GM12864 (cell line): ENCODE measurements around the gene TTL.
"Not testable (repeated sequence)": the region's sequence is repeated elsewhere in the genome, so short reads cannot be mapped to it uniquely, and the experiment has no call there.

Experiments
- DNase-seq: peaks from one replicate; pipeline ENCODE4 v3.0.0-alpha.2; 2011; ENCODE audit warnings: low read depth
- H3K4me3 ChIP-seq: 2 replicates; pipeline ENCODE4 v1.5.1; 2011; ENCODE audit warnings: mild to moderate bottlenecking, low read depth, low read length, control low read depth
- TF ChIP-seq, protein P1 (sequence below): IDR thresholded peaks from 2 replicates; pipeline ENCODE4 v1.5.1; 2011; ENCODE audit warnings: low read depth, mild to moderate bottlenecking, moderate library complexity, low read length, control low read depth, inconsistent platforms; ENCODE audit errors: missing control alignments

The TTL gene

GRCh38 chr2:112518807-112519206 lies 36.9 kb downstream of the TTL start:
- no peak overlapping the region for H3K4me3 ChIP-seq
- TF ChIP-seq, protein P1, sequence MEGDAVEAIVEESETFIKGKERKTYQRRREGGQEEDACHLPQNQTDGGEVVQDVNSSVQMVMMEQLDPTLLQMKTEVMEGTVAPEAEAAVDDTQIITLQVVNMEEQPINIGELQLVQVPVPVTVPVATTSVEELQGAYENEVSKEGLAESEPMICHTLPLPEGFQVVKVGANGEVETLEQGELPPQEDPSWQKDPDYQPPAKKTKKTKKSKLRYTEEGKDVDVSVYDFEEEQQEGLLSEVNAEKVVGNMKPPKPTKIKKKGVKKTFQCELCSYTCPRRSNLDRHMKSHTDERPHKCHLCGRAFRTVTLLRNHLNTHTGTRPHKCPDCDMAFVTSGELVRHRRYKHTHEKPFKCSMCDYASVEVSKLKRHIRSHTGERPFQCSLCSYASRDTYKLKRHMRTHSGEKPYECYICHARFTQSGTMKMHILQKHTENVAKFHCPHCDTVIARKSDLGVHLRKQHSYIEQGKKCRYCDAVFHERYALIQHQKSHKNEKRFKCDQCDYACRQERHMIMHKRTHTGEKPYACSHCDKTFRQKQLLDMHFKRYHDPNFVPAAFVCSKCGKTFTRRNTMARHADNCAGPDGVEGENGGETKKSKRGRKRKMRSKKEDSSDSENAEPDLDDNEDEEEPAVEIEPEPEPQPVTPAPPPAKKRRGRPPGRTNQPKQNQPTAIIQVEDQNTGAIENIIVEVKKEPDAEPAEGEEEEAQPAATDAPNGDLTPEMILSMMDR: no peak

GRCh38 chr2:112519506-112519905 lies 37.5 kb downstream of the TTL start:
- H3K4me3 ChIP-seq: no peak overlapping the region
- TF ChIP-seq, protein P1: no peak
- DNase-seq: no peak

More at GRCh38 chr2:112518807-112519206, 36.9 kb downstream of the TTL start:
- DNase-seq: no peak

DNA sequence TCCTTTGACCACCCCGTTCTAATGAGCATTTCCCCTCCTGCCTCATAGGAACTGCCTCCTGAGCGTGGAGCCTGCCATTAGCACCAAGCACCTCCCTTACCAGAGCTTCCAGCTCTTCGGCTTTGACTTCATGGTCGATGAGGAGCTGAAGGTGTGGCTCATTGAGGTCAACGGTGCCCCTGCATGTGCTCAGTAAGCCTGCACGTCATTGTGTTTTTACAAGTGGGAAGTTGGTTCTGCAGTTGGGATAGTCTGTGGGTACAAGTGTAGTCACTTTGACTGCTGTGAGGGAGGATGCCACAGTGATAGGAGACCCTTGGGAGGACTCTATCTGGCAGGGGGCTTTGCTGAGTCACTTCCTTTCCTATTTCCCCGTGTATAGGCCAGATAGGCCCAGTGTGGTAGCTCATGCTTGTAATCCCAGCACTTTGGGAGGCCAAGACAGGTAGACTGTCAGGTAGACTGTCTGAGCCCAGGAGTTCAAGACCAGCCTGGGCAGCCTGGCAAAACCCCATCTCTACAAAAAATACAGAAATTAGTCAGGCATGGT lies 38.4 kb downstream of the TTL start:
- no peak for DNase-seq
- no peak overlapping the region for H3K4me3 ChIP-seq
- TF ChIP-seq, protein P1: no peak

- TF ChIP-seq, protein P1: no peak
- H3K4me3 ChIP-seq: no peak overlapping the region
- DNase-seq: no peak
Measured at GRCh38 chr2:112523291-112523777, 41.4 kb downstream of the TTL start.

- H3K4me3 ChIP-seq, DNase-seq: not testable (repeated sequence)
Measured at GRCh38 chr2:112524276-112524675, 42.3 kb downstream of the TTL start.

DNA sequence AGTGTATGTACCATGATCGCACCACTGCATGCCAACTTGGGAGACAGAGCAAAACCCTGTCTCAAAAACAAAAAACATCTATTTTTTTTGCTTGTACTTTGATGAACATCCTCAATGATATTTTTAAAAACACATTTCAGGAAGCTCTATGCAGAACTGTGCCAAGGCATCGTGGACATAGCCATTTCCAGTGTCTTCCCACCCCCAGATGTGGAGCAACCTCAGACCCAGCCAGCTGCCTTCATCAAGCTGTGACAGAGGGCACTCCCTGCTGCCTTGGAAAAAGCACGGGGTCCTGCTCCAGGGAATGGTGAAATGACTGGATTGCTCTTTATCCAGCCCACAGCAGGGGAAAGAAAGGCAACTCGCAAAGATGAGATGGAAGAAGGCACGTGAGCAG lies 46.6 kb downstream of the TTL start:
- no peak overlapping the region for H3K4me3 ChIP-seq
- no peak for DNase-seq
- TF ChIP-seq, protein P1: no peak

DNA sequence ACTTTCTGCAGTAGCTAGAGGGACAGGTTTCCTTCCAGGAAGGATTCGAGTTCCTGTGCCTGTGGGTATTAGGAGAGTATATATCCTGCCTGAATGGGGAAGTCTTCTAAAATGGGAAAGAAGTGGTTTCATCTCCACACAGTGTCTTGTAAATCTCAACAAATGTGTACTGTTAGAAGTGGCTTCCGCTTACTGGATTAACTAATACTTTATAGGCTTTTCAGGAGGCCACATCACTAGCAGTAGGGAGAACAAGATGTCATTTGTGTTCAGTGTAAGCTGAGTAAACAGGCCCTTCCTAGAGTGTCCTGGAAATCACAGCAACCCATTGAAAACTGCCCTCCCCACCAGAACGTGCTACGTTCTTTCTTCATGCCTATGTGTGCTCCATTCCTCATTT lies 47.8 kb downstream of the TTL start:
- H3K4me3 ChIP-seq: no peak overlapping the region
- DNase-seq: no peak
- TF ChIP-seq, protein P1: no peak

GRCh38 chr2:112530728-112531127 lies 48.8 kb downstream of the TTL start:
- H3K4me3 ChIP-seq: no peak overlapping the region
- TF ChIP-seq, protein P1: no peak
- DNase-seq: no peak
